HL-60/S4 treated with retinoic acid at 250 ng/mL for 4 days and 3 days (cell line): ENCODE measurements around the gene FABP6.
"Not testable (repeated sequence)": the region's sequence is repeated elsewhere in the genome, so short reads cannot be mapped to it uniquely, and the experiment has no call there.

Experiments used
- in situ Hi-C: fragments of 300-500 bp; cut with MboI; formaldehyde crosslinking; loops from 2 replicates; pipeline ENCODE4 v1.7.0; 2022; ENCODE audit warnings: low sequenced_read_pairs

The FABP6 gene

GRCh38 chr5:160229190-160229742 lies at the start of gene FABP6:
TSS of gene FABP6 (plus strand) at chr5:160229506. CDS start at chr5:160229558, 52 bp downstream.
- in situ Hi-C loops: no loop called here

GRCh38 chr5:160180931-160181330 lies 48.4 kb upstream of the FABP6 start:
- in situ Hi-C loops: no loop called here

- in situ Hi-C loops: no loop called here
Observed at GRCh38 chr5:160181965-160182622, 47.2 kb upstream of the FABP6 start.

GRCh38 chr5:160183075-160183474 lies 46.2 kb upstream of the FABP6 start:
- in situ Hi-C loops: no loop called here

- in situ Hi-C loops: no loop called here
Observed at GRCh38 chr5:160185626-160186360, 43.5 kb upstream of the FABP6 start.

GRCh38 chr5:160186480-160186879 lies 42.8 kb upstream of the FABP6 start:
- in situ Hi-C loops: no loop called here

- in situ Hi-C loops: no loop called here
Observed at GRCh38 chr5:160187091-160187490, 42.2 kb upstream of the FABP6 start.

- in situ Hi-C loops: no loop called here
Observed at GRCh38 chr5:160188141-160189015, 40.9 kb upstream of the FABP6 start.

GRCh38 chr5:160192424-160192823 lies 36.9 kb upstream of the FABP6 start:
- in situ Hi-C loops: no loop called here

- in situ Hi-C loops: not testable (repeated sequence)
Observed at GRCh38 chr5:160193076-160193475, 36.2 kb upstream of the FABP6 start.

- in situ Hi-C loops: not testable (repeated sequence)
Observed at GRCh38 chr5:160193790-160194189, 35.5 kb upstream of the FABP6 start.

GRCh38 chr5:160197341-160198144 lies 31.8 kb upstream of the FABP6 start:
- in situ Hi-C loops: no loop called here

- in situ Hi-C loops: no loop called here
Observed at GRCh38 chr5:160198146-160198545, 31.2 kb upstream of the FABP6 start.

- in situ Hi-C loops: no loop called here
Observed at GRCh38 chr5:160198841-160199409, 30.4 kb upstream of the FABP6 start.

- in situ Hi-C loops: no loop called here
Observed at GRCh38 chr5:160199410-160199911, 29.8 kb upstream of the FABP6 start.

- in situ Hi-C loops: no loop called here
Observed at GRCh38 chr5:160207061-160207460, 22.2 kb upstream of the FABP6 start.

GRCh38 chr5:160209917-160210316 lies 19.4 kb upstream of the FABP6 start:
- in situ Hi-C loops: no loop called here

GRCh38 chr5:160210606-160211005 lies 18.7 kb upstream of the FABP6 start:
- in situ Hi-C loops: no loop called here

GRCh38 chr5:160211352-160211751 lies 18.0 kb upstream of the FABP6 start:
- in situ Hi-C loops: no loop called here

GRCh38 chr5:160213537-160213936 lies 15.8 kb upstream of the FABP6 start:
- in situ Hi-C loops: no loop called here
